Urinary bladder (tissue), 4 donors: ENCODE data around the gene PRR30. TPM values are rescaled to one million over a fixed set of nuclear protein-coding genes. Genes with fewer than 3 reads are reported as not detected.

Experiments used
- DNase-seq: peaks from one replicate; pipeline ENCODE4 v3.0.0-alpha.2; 2015; ENCODE audit errors: extremely low spot score
- H3K27ac ChIP-seq: one replicate; pipeline ENCODE4 v1.5.1; 2013; ENCODE audit warnings: low read depth, mild to moderate bottlenecking, moderate library complexity
- H3K36me3 ChIP-seq: one replicate; pipeline ENCODE4 v1.6.1; 2013; ENCODE audit warnings: mild to moderate bottlenecking, moderate library complexity; ENCODE audit not compliant: insufficient read depth
- H3K4me1 ChIP-seq: one replicate; pipeline ENCODE4 v1.6.1; 2013; ENCODE audit warnings: mild to moderate bottlenecking, moderate library complexity; ENCODE audit not compliant: insufficient read depth
- H3K4me3 ChIP-seq: one replicate; pipeline ENCODE4 v1.5.1; 2013; ENCODE audit warnings: low read depth, low read length
- WGBS: extraction: QIAGEN DNeasy Blood & Tissue Kit; methylation state at CpG from one replicate; pipeline ENCODE4 v1.1.7; 2013; 5-methylcytosine and 5-hydroxymethylcytosine counted together
- polyA plus RNA-seq: library from polyadenylated mRNA; stranded (reverse); fragments of 200-250 nt; gene quantifications from one replicate; pipeline ENCODE4 v1.2.3, GENCODE V29; 2013
- total RNA-seq: library from RNA; depleted of rRNA; stranded (reverse); fragments of >200 nt; gene quantifications from one replicate; pipeline ENCODE4 v1.2.3, GENCODE V29; 2014
- donor health status: healthy with polysubstance abuse.
- donor health status: healthy.

The PRR30 gene
- total and polyA plus RNA-seq, 2 donors: not detected

GRCh38 chr2:27094353-27094984 is 44.7 kb downstream of the PRR30 start:
- WGBS: 92% methylated on average over 24 of the region's 24 CpGs
- DNase-seq: no peak
- Histone ChIP-seq H3K27ac (no peak overlapping the region), H3K4me1 (no peaks in the 10 kb centered on the region), H3K4me3 (no peak overlapping the region), H3K36me3 (no peaks in the 10 kb centered on the region)

DNA sequence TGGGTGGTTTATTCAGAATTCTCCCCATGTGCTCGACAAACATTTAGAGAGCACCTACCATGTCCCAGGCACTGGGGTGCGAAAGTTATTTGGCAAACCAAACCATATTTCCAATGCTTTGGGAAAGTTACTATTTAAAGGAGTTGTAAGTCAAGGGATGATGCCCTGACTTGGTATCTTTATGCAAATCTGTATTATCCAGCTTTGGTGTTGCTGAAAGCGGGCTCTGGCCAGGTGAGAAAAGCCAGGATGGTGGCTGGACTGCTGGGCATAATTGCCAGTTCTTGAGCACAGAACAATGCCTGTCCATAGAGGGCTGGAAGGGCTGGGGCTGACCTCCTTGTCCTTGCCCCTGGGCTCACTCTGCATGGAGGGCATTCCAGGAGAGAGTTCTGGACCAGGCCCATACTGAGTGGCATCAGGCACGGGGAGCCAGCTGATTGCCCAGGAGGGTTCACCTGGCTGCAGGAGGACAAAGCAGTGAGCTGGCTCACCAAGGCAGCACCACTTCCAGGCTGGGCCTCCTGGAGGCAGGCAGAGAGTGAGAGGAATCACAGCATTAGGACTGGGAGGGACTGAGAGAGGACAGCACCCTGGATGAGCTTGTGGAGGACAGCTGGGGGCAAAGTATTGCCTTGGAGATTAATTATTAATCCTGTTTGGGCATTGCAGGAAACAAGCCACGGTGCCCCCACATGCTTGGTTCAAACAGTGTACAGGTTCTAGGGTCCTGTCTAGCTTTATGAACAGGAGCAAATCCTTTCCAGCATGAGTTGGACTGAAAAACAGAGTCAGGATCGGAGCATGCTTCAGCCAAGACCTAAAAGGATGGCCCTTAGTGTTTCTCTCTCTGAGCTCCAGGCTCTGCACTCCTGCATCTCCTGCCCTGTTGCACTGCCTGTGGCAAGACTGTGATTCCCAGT is 45.5 kb downstream of the PRR30 start:
- no peak for DNase-seq
- Histone ChIP-seq H3K4me1 (no peaks in the 10 kb centered on the region), H3K36me3 (no peaks in the 10 kb centered on the region), H3K27ac (no peak overlapping the region), H3K4me3 (no peak overlapping the region)
- WGBS: 87% methylated on average over 6 of the region's 6 CpGs

GRCh38 chr2:27092696-27093429 is 46.3 kb downstream of the PRR30 start:
- DNase-seq: no peak
- 71% methylated on average over 10 of the region's 10 CpGs for WGBS
- Histone ChIP-seq H3K4me1 (no peaks in the 10 kb centered on the region), H3K27ac (no peak overlapping the region), H3K4me3 (no peak overlapping the region), H3K36me3 (no peaks in the 10 kb centered on the region)

GRCh38 chr2:27091746-27092695 is 47.2 kb downstream of the PRR30 start:
- no peak for DNase-seq
- H3K4me3 ChIP-seq: no peak overlapping the region
- no peak overlapping the region for H3K27ac ChIP-seq
- 76% methylated on average over 25 of the region's 25 CpGs for WGBS
- H3K4me1 ChIP-seq: peaks cover 1% of the 10 kb centered on the region
- no peaks in the 10 kb centered on the region for H3K36me3 ChIP-seq

DNA sequence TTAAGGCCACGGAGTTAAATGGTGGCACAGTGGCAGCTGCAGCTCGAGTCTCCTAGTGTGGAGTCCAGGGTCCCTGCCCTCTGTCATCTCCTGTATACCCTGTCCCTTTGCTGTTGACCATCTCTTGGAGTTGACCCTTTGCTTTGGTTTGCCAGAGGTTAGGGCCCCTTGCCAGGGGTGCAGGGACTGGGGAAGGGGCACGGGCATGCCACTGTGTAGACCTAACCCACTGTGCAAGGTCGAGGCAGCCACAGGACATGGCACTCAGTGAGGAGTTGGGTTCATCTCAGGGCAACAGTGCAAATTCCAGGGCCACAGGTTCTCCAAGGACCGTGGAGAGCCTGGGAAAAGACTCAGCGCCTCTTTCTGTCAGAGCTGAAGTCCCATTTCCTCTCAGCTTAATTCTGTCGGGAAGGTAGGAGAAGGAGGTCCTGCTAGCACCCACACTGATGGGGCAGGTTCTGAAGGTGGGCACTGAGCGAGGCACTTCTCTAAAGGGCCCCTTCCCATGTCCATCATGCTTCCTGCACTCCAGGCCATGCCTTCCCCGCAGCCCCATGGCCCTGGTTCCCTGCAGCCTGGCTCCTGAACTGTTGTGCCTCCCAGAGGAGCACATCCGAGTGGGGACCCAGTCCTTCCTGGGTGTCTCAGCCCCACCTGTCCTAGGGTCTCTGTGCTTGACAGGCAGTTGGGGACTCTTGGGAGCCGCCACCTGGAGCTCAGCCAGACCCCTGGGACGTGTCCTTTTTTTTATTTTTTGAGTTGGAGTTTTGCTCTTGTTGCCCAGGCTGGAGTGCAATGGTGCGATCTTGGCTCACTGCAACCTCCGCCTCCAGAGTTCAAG is 49.9 kb downstream of the PRR30 start:
- Histone ChIP-seq H3K4me3 (no peak overlapping the region), H3K4me1 (peaks cover 1% of the 10 kb centered on the region), H3K27ac (no peak overlapping the region), H3K36me3 (no peaks in the 10 kb centered on the region)
- WGBS: 87% methylated on average over 14 of the region's 14 CpGs
- no peak for DNase-seq

DNA sequence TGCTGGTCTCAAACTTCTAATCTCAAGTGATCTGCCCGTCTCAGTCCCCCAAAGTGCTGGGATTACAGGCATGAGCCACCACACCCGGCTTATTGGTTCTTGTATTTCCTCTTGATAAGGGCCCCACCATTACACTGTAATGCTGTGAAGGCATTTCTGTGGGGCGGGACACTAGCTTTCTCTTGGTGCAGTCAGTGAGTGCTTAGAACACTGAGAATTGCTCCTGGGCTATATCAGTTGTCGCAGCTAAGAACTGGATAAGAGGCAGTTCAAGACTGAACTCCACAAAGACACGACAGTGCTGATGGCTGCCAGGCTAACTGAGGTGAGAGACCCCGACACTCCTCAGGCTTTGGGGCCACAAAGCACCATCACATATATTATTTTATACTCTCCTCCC is 50.6 kb downstream of the PRR30 start:
- Histone ChIP-seq H3K4me1 (peaks cover 1% of the 10 kb centered on the region), H3K36me3 (no peaks in the 10 kb centered on the region), H3K27ac (no peak overlapping the region), H3K4me3 (no peak overlapping the region)
- DNase-seq: no peak
- WGBS: 90% methylated on average over 6 of the region's 6 CpGs

GRCh38 chr2:27087823-27088410 is 51.3 kb downstream of the PRR30 start:
- no peak overlapping the region for H3K4me3 ChIP-seq
- 91% methylated on average over 5 of the region's 5 CpGs for WGBS
- H3K27ac ChIP-seq: no peak overlapping the region
- no peaks in the 10 kb centered on the region for H3K36me3 ChIP-seq
- H3K4me1 ChIP-seq: peaks cover 1% of the 10 kb centered on the region
- DNase-seq: no peak

Other genes with a start within 250 kb of the PRR30 start
- 3.2 TPM for gene MAPRE3, start 168.8 kb downstream of the PRR30 start, total RNA-seq
- gene MAPRE3, start 168.8 kb downstream of the PRR30 start, polyA plus RNA-seq: 24.4 TPM
- gene TMEM214, start 106.4 kb downstream of the PRR30 start, total RNA-seq: 54.4 TPM
- gene TMEM214, start 106.4 kb downstream of the PRR30 start, polyA plus RNA-seq: 49.8 TPM
- gene AGBL5, start 87.7 kb downstream of the PRR30 start, total RNA-seq: 12.0 TPM
- 31.0 TPM for gene AGBL5, start 87.7 kb downstream of the PRR30 start, polyA plus RNA-seq
- gene OST4, start 67.8 kb downstream of the PRR30 start, total RNA-seq: 273 TPM
- 386 TPM for gene OST4, start 67.8 kb downstream of the PRR30 start, polyA plus RNA-seq
- gene EMILIN1, start 60.8 kb downstream of the PRR30 start, total RNA-seq: 122 TPM
- 347 TPM for gene EMILIN1, start 60.8 kb downstream of the PRR30 start, polyA plus RNA-seq
- gene KHK, start 52.6 kb downstream of the PRR30 start, total RNA-seq: 1.7 TPM
- gene KHK, start 52.6 kb downstream of the PRR30 start, polyA plus RNA-seq: 6.8 TPM
- gene CGREF1, start 20.3 kb downstream of the PRR30 start, total RNA-seq: 4.1 TPM
- 1.0 TPM for gene CGREF1, start 20.3 kb downstream of the PRR30 start, polyA plus RNA-seq
- not detected for gene ABHD1, start 15.6 kb downstream of the PRR30 start, total RNA-seq
- gene ABHD1, start 15.6 kb downstream of the PRR30 start, polyA plus RNA-seq: 0.35 TPM
- gene PREB, start 4.8 kb downstream of the PRR30 start, total RNA-seq: 20.5 TPM
- gene PREB, start 4.8 kb downstream of the PRR30 start, polyA plus RNA-seq: 49.1 TPM
- gene TCF23, start 9.6 kb upstream of the PRR30 start, total RNA-seq: 0.85 TPM
- 0.08 TPM for gene TCF23, start 9.6 kb upstream of the PRR30 start, polyA plus RNA-seq
- 134 TPM for gene ATRAID, start 72.6 kb upstream of the PRR30 start, total RNA-seq
- 174 TPM for gene ATRAID, start 72.6 kb upstream of the PRR30 start, polyA plus RNA-seq
- gene SLC5A6, start 72.9 kb upstream of the PRR30 start, total RNA-seq: 8.2 TPM
- gene SLC5A6, start 72.9 kb upstream of the PRR30 start, polyA plus RNA-seq: 17.7 TPM
- gene CAD, start 78.0 kb upstream of the PRR30 start, total RNA-seq: 27.3 TPM
- 23.4 TPM for gene CAD, start 78.0 kb upstream of the PRR30 start, polyA plus RNA-seq
- 0.53 TPM for gene SLC30A3, start 123.6 kb upstream of the PRR30 start, total RNA-seq
- gene SLC30A3, start 123.6 kb upstream of the PRR30 start, polyA plus RNA-seq: 0.04 TPM
- 0.42 TPM for gene DNAJC5G, start 136.0 kb upstream of the PRR30 start, total RNA-seq
- gene DNAJC5G, start 136.0 kb upstream of the PRR30 start, polyA plus RNA-seq: not detected
- 2.6 TPM for gene TRIM54, start 143.0 kb upstream of the PRR30 start, total RNA-seq
- 0.04 TPM for gene TRIM54, start 143.0 kb upstream of the PRR30 start, polyA plus RNA-seq
- 1.1 TPM for gene UCN, start 169.0 kb upstream of the PRR30 start, total RNA-seq
- 1.5 TPM for gene UCN, start 169.0 kb upstream of the PRR30 start, polyA plus RNA-seq
- 46.2 TPM for gene MPV17, start 183.7 kb upstream of the PRR30 start, total RNA-seq
- gene MPV17, start 183.7 kb upstream of the PRR30 start, polyA plus RNA-seq: 89.2 TPM
- gene GTF3C2, start 217.4 kb upstream of the PRR30 start, total RNA-seq: 37.7 TPM
- gene GTF3C2, start 217.4 kb upstream of the PRR30 start, polyA plus RNA-seq: 29.9 TPM
- gene EIF2B4, start 230.9 kb upstream of the PRR30 start, total RNA-seq: 11.2 TPM
- 48.8 TPM for gene EIF2B4, start 230.9 kb upstream of the PRR30 start, polyA plus RNA-seq
- gene SNX17, start 231.2 kb upstream of the PRR30 start, total RNA-seq: 69.8 TPM
- gene SNX17, start 231.2 kb upstream of the PRR30 start, polyA plus RNA-seq: 105 TPM
- 6.1 TPM for gene ZNF513, start 241.3 kb upstream of the PRR30 start, total RNA-seq
- 19.9 TPM for gene ZNF513, start 241.3 kb upstream of the PRR30 start, polyA plus RNA-seq